Calu3 (cell line): ENCODE measurements around the gene HOXB4. TPM values are rescaled to one million over a fixed set of nuclear protein-coding genes. Genes with fewer than 3 reads are reported as not detected.
A peak's percentile ranks its signal among the peaks of the same experiment; 100 is the strongest.

Source experiments
- BruUV-seq: library from RNA; stranded (reverse); fragments of 400-500 nt; replicated peaks from 2 replicates; lab custom pipeline; 2021; lab: Mats Ljungman, UMichigan
- CTCF ChIA-PET: fragments of 300-600 bp; sonication (Branson Sonifier 250); formaldehyde crosslinking; loops from one replicate; lab custom pipeline; 2022; ENCODE audit warnings: antibody characterized with exemption; lab: Charles Lee
- DNase-seq: peaks from one replicate; pipeline ENCODE4 v3.0.0; 2022
- H3K27ac Mint-ChIP-seq: one replicate; pipeline ENCODE4 v1.8.0; 2022; ENCODE audit warnings: mixed read lengths; ENCODE audit not compliant: unreplicated experiment
- H3K27me3 Mint-ChIP-seq: one replicate; pipeline ENCODE4 v1.8.0; 2022; ENCODE audit warnings: mixed read lengths; ENCODE audit not compliant: unreplicated experiment
- H3K36me3 Mint-ChIP-seq: one replicate; pipeline ENCODE4 v1.8.0; 2022; ENCODE audit warnings: mild to moderate bottlenecking, moderate library complexity, mixed read lengths; ENCODE audit not compliant: insufficient read depth, unreplicated experiment
- H3K4me1 Mint-ChIP-seq: one replicate; pipeline ENCODE4 v1.8.0; 2022; ENCODE audit warnings: mild to moderate bottlenecking, low read depth, mixed read lengths; ENCODE audit not compliant: unreplicated experiment
- H3K4me3 Mint-ChIP-seq: one replicate; pipeline ENCODE4 v1.8.0; 2022; ENCODE audit warnings: mild to moderate bottlenecking, low read depth, moderate library complexity, mixed read lengths; ENCODE audit not compliant: unreplicated experiment
- H3K9me3 Mint-ChIP-seq: one replicate; pipeline ENCODE4 v1.8.0; 2022; ENCODE audit warnings: low read depth, mixed read lengths; ENCODE audit not compliant: unreplicated experiment
- CTCF ChIP-seq: fragments of 200-600 bp; IDR thresholded peaks from one replicate; pipeline ENCODE4 v1.8.0; 2022; ENCODE audit warnings: antibody characterized with exemption; ENCODE audit not compliant: unreplicated experiment
- intact Hi-C: fragments of 100-400 bp; cut with micrococcal nuclease; formaldehyde crosslinking; loops from one replicate; pipeline ENCODE4 v1.10.0; 2022; ENCODE audit not compliant: unreplicated experiment
- total RNA-seq: library from RNA; stranded (reverse); gene quantifications from 2 replicates; pipeline ENCODE4 v1.2.3, GENCODE V29; 2022

The HOXB4 gene
- total RNA-seq, 1 experiment from 2014 or later: 28.0 TPM

- peak overlapping the region; percentile 95 for H3K27ac Mint-ChIP-seq
- no peak for TF ChIP-seq CTCF
- CTCF ChIA-PET: interaction anchor here (0.5 to 1.5 kb wide), 2 partner anchors 49 to 259 kb away, joined by 3 to 5 read pairs; no protein-coding TSS in a partner anchor
- peaks cover 98% of the 10 kb centered on the region for H3K36me3 Mint-ChIP-seq
- peak overlapping the region; percentile 88 for H3K4me3 Mint-ChIP-seq
- H3K4me1 Mint-ChIP-seq: peaks cover 71% of the 10 kb centered on the region
- H3K9me3 Mint-ChIP-seq: no peaks in the 10 kb centered on the region
- intact Hi-C loops: no loop called here
- peaks cover 8% of the 10 kb centered on the region for H3K27me3 Mint-ChIP-seq
- DNase-seq: no peak
- TSS peak; percentile 28 for BruUV-seq
Observed at GRCh38 chr17:48594538-48595277, 16.6 kb upstream of the HOXB4 start.

GRCh38 chr17:48593840-48594537 is 15.8 kb upstream of the HOXB4 start:
- Mint-ChIP-seq H3K4me1 (peaks cover 67% of the 10 kb centered on the region), H3K27ac (peak overlapping the region; percentile 95), H3K36me3 (peaks cover 99% of the 10 kb centered on the region), H3K27me3 (peaks cover 8% of the 10 kb centered on the region), H3K4me3 (peak overlapping the region; percentile 88), H3K9me3 (no peaks in the 10 kb centered on the region)
- TF ChIP-seq CTCF: peak; percentile 99
- DNase-seq: peak; percentile 97
- BruUV-seq: no TSS peak
- CTCF ChIA-PET: interaction anchor here (1.3 to 1.9 kb wide), 5 partner anchors 209 to 332 kb away, joined by 3 to 7 read pairs (median 5); no protein-coding TSS in a partner anchor
- intact Hi-C loops: no loop called here

- intact Hi-C loops: no loop called here
- BruUV-seq: no TSS peak
- no peak for TF ChIP-seq CTCF
- peak within 1 kb of the TSS; percentile 88 for H3K4me3 Mint-ChIP-seq
- CTCF ChIA-PET: interaction anchor here (0.7 to 1.9 kb wide), 11 partner anchors 38 to 334 kb away, joined by 3 to 7 read pairs (median 5); no protein-coding TSS in a partner anchor
- H3K36me3 Mint-ChIP-seq: peaks cover 99% of the 10 kb centered on the region
- peak; percentile 30 for DNase-seq
- peaks cover 69% of the 10 kb centered on the region for H3K4me1 Mint-ChIP-seq
- no peaks in the 10 kb centered on the region for H3K9me3 Mint-ChIP-seq
- peaks cover 5% of the 10 kb centered on the region for H3K27me3 Mint-ChIP-seq
- peak within 1 kb of the TSS; percentile 95 for H3K27ac Mint-ChIP-seq
Observed at GRCh38 chr17:48593126-48593829, 15.1 kb upstream of the HOXB4 start, which contains the start of gene HOXB5. HOXB5 (minus strand) TSS chr17:48593779; CDS start chr17:48593682, 97 bp downstream.

GRCh38 chr17:48592577-48592976 is 14.4 kb upstream of the HOXB4 start:
- no TSS peak for BruUV-seq
- H3K36me3 Mint-ChIP-seq: peaks cover 99% of the 10 kb centered on the region
- CTCF ChIA-PET: interaction anchor here (0.6 to 1.9 kb wide), 12 partner anchors 37 to 681 kb away, joined by 3 to 7 read pairs (median 5); no protein-coding TSS in a partner anchor
- H3K4me3 Mint-ChIP-seq: peak overlapping the region; percentile 88
- DNase-seq: no peak
- no peaks in the 10 kb centered on the region for H3K9me3 Mint-ChIP-seq
- intact Hi-C loops: no loop called here
- TF ChIP-seq CTCF: no peak
- H3K27me3 Mint-ChIP-seq: no peaks in the 10 kb centered on the region
- H3K27ac Mint-ChIP-seq: peak overlapping the region; percentile 95
- peaks cover 69% of the 10 kb centered on the region for H3K4me1 Mint-ChIP-seq
